AG09309 (cell line): ENCODE measurements around the gene SLC22A23.
"Not testable (repeated sequence)": the region's sequence is repeated elsewhere in the genome, so short reads cannot be mapped to it uniquely, and the experiment has no call there.

Source experiments
- DNase-seq: peaks from one replicate; pipeline ENCODE4 v3.0.0-alpha.2; 2010; ENCODE audit warnings: low read depth
- H3K4me3 ChIP-seq: 2 replicates; pipeline ENCODE4 v1.5.1; 2011; ENCODE audit warnings: mild to moderate bottlenecking, low read depth, low read length, moderate library complexity; ENCODE audit not compliant: control insufficient read depth
- TF ChIP-seq, protein P1 (sequence below): IDR thresholded peaks from 2 replicates; pipeline ENCODE4 v1.5.1; 2011; ENCODE audit warnings: mild to moderate bottlenecking, low read depth, low read length, inconsistent platforms; ENCODE audit not compliant: insufficient read depth, control insufficient read depth; ENCODE audit errors: missing control alignments

Gene SLC22A23

DNA sequence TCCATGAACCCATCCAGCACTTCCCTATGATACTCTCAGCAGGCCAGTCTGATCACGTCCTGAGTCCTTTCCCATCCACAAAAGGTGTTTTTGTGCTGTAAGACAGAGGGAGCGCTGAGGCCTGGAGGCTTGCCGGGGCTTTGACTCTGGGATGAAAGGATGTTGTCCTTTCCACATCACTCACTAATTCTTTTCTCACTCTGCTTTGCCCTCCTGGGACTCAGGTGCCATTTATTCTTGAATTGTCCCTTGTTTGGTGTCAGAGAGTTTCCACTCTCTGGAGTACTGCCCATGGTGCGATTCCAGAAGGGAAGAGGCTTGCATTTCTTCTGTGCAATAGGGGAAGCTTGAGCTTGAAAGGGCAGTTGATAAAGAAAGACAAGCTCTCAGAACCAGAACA lies 214.1 kb downstream of the SLC22A23 start:
- TF ChIP-seq, protein P1, sequence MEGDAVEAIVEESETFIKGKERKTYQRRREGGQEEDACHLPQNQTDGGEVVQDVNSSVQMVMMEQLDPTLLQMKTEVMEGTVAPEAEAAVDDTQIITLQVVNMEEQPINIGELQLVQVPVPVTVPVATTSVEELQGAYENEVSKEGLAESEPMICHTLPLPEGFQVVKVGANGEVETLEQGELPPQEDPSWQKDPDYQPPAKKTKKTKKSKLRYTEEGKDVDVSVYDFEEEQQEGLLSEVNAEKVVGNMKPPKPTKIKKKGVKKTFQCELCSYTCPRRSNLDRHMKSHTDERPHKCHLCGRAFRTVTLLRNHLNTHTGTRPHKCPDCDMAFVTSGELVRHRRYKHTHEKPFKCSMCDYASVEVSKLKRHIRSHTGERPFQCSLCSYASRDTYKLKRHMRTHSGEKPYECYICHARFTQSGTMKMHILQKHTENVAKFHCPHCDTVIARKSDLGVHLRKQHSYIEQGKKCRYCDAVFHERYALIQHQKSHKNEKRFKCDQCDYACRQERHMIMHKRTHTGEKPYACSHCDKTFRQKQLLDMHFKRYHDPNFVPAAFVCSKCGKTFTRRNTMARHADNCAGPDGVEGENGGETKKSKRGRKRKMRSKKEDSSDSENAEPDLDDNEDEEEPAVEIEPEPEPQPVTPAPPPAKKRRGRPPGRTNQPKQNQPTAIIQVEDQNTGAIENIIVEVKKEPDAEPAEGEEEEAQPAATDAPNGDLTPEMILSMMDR, result no peak
- DNase-seq, result no peak

DNA sequence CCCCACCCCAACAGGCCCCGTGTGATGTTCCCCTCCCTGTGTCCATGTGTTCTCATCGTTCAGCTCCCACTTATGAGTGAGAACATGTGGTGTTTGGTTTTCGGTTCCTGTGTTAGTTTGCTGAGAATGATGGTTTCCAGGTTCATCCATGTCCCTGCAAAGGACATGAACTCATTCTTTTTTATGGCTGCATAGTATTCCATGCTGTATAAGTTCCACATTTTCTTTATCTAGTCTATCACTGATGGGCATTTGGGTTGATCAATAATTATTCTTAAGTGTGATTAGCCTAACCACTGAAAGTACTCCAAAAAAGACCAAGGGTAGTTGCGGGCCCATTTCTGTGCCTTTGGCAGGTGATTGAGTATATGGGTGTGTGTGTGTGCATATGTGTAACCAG lies 215.1 kb downstream of the SLC22A23 start:
- not testable (repeated sequence) for H3K4me3 ChIP-seq, DNase-seq

More for the DNA sequence above, 214.1 kb downstream of the SLC22A23 start:
- H3K4me3 ChIP-seq, result no peak overlapping the region

DNA sequence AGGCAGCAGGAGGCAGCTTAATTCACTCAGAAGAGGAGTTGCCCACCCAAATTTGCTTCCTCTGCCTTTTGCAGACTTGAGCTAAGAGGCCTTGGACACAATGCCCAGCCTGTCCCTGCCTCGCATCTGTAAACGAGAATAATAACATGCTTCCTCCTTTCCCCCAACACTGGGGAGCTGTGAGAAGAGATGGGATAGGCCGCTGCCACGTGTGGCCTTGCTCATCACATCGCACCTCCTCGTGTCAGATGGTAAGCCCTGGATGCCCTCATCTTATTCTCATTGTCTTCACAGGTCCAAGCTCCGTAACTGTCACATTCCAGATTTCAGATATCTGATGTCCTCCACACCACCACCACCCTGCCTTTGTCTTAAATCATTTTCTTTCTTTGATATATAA lies 216.3 kb downstream of the SLC22A23 start:
- TF ChIP-seq, protein P1, result no peak
- DNase-seq, result no peak

DNA sequence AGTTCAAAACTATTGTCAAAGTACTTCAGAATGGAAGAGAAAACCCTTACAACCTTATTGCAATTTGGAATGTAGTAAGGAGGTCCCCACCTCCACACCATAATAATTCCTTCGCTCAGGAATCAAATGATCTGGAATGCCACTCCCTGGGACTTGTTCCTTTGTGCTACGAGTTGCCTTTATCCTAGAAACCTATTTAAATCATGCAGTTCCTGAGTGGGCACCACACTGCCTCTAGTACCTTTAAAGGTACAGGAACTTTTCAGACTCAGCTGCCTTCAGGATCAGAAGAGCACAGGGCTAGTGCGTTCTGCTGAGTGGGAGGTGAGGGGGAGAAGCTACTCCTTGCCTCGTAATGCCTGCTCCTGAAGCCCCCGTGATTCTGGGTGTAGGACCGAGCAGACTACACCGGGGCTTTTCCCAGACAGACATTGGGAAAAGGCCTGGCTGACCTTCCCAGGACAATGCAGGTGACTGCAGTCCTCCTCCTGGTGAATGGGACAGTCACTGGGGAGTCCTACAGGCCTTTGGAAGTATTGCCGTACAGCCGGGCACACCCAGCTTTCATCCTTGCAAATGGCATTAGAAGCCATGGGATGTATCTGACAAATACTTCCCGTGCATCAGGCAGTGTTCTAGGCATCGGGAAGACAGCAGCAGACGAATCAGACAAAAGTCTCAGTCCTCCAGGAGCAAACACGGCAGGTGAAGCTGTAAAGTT lies 217.6 kb downstream of the SLC22A23 start:
- H3K4me3 ChIP-seq, result no peak overlapping the region
- DNase-seq, result no peak
- TF ChIP-seq, protein P1, result peak; percentile 12

More for the DNA sequence above, 216.3 kb downstream of the SLC22A23 start:
- no peak overlapping the region for H3K4me3 ChIP-seq

DNA sequence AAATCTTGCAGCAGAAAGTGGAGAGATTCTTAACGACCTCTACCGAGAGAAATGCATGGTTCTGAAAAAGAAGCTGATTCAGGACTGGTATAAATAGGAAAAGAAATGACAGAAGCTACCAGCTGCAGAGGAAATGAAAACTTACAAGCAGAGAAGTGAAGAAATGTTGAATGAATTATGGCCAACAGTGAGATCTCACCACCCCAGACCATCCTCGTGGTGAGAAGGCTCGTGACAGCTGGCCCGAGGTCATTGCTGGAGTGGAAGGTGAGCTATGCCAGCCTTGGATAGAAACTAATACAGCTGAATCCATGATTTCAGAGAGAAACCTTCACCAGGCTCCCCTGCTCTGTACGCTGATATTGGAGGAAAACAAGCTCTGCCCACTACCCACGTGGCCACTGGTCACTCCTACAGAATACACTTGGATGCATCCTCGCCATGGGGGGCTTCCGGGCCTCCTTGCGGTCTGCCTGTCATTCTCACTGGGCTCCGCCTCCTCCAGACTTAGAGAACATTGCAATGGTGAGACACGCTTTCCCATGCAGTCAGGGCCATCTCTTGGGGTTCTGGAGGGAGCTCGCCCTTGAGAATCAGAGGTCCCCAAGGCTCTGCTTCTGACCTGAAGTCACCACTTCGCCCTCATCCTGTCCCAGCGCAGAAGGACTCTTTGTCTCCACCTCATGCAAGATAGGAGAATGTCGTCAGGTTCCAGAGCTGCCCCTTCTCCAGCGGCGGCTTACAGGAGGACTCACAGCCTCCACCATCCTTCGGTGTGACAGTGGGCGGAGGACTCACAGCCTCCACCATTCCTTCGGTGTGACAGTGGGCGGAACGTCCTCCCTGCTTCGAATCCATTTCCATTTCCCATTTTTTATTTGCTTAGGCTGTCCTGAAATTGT lies 218.8 kb downstream of the SLC22A23 start:
- DNase-seq, result no peak
- TF ChIP-seq, protein P1, result peak; percentile 1
- no peak overlapping the region for H3K4me3 ChIP-seq

DNA sequence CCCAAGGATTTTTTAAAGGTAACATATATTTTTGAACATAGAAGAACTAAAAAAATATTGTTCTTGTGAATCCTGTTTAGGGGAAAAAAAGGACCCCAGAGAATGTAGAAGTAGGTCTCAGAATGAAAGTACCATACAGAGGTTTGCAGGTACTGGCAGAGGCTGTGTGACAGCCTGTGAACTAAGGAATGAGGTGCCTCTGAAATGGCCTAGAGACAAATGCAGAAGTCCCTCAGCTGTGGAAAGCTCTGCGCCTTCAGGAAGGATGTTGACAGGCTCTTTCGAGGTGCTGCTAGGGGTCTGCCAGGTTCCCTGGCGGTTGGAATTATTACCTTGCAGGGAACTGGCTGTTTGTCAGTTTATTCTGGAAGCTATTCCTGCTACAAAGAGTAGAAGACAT lies 220.8 kb downstream of the SLC22A23 start:
- DNase-seq, result no peak
- no peak overlapping the region for H3K4me3 ChIP-seq
- TF ChIP-seq, protein P1, result no peak

DNA sequence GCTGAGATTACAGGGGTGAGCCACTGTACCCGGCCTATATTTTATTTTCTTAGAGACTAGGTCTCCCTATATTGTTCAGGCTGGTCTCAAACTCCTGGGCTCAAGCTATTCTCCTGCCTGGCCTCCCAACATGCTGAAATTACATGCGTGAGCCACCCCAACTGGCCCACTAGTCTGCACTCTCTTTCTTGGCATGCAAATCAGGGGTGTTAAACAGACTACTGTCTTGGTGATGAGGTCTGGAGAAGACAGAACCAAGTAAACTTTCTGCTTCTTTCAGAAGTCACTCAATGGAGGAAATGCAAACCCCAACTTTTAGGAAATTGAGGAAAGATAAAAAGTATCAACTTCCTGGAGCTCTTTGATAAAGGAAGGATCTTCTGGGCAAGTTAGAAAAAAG lies 221.4 kb downstream of the SLC22A23 start:
- H3K4me3 ChIP-seq, result no peak overlapping the region
- TF ChIP-seq, protein P1, result no peak
- no peak for DNase-seq
